ENCODE data around the gene OTUD7B. TPM values are rescaled to one million over a fixed set of nuclear protein-coding genes. Genes with fewer than 3 reads are reported as not detected.

OTUD7B gene
- total and polyA plus RNA-seq, 2 of the 8 experiments (the other 6 are each of a cell fraction or from before 2014, with no cell fraction given) = 4.2 to 21.5 TPM

- H2BK15ac ChIP-seq (ENCODE audit: low read length) = no peak overlapping the region
- H3K4me3 ChIP-seq (ENCODE audit: extremely low read depth in 1 of 4, insufficient read depth in 2 of 4, low read depth in 3 of 4, low read length in 4 of 4) = no peak overlapping the region
- no peak overlapping the region for H2AK5ac ChIP-seq (ENCODE audit: low read depth, low read length)
- H3K14ac ChIP-seq (ENCODE audit: insufficient read length) = no peak overlapping the region
- no peak overlapping the region for H2AFZ ChIP-seq (ENCODE audit: low read length)
- no peak overlapping the region for H3K23ac ChIP-seq (ENCODE audit: insufficient read length)
- no peak overlapping the region for H4K91ac ChIP-seq (replicated peaks; ENCODE audit: insufficient read length, low read length)
- peaks cover 0 to 52% of the 10 kb centered on the region in 2 experiments; a peak in 2 of 4 replicates for H3K79me2 ChIP-seq (ENCODE audit: control insufficient read depth in 1 of 2, insufficient read depth in 2 of 2, low read length in 2 of 2)
- no peak overlapping the region for H3K4me2 ChIP-seq (ENCODE audit: insufficient read depth in 1 of 2, low read depth in 2 of 2, low read length in 2 of 2)
- POLR2A ChIA-PET (ENCODE audit: partially characterized antibody) = interaction anchor here (0.6 to 1.7 kb wide), 4 partner anchors 9 to 1211 kb away, joined by 3 to 5 read pairs (median 3); partner anchors contain the start of gene OTUD7B
- H3K27ac ChIP-seq (ENCODE audit: low read depth, low read length) = no peak overlapping the region
- FAIRE-seq = no peak
- no peak overlapping the region for H3K9ac ChIP-seq (replicated peaks in 1 of 4; ENCODE audit: extremely low read depth in 1 of 4, low read depth in 3 of 4, low read length in 3 of 4)
- no peak overlapping the region for H4K8ac ChIP-seq (ENCODE audit: extremely low read depth, insufficient read depth, low read length)
- peaks cover 0 to 7% (median 0%) of the 10 kb centered on the region in 4 experiments; a peak in 3 of 8 replicates for H3K36me3 ChIP-seq (ENCODE audit: control insufficient read depth in 2 of 4, insufficient read depth in 4 of 4, low read length in 3 of 4)
- H3K9me3 ChIP-seq (ENCODE audit: insufficient read depth in 2 of 2, low read depth in 1 of 2, low read length in 1 of 2) = no peaks in the 10 kb centered on the region
- no peak overlapping the region for H2BK120ac ChIP-seq (replicated peaks; ENCODE audit: low read depth, low read length)
- H3K18ac ChIP-seq (ENCODE audit: extremely low read depth, low read length) = no peak overlapping the region
- H3K27me3 ChIP-seq (replicated peaks in 1 of 4; ENCODE audit: control insufficient read depth in 3 of 4, extremely low read depth in 1 of 4, insufficient read depth in 3 of 4, low read length in 3 of 4) = no peaks in the 10 kb centered on the region
- no peak overlapping the region for H4K5ac ChIP-seq (ENCODE audit: insufficient read length, low read depth, low read length)
- peaks cover 0 to 4% (median 2%) of the 10 kb centered on the region in 4 experiments; a peak in 2 of 7 replicates for H3K4me1 ChIP-seq (replicated peaks in 1 of 4; ENCODE audit: control insufficient read depth in 3 of 4, insufficient read depth in 4 of 4, low read length in 3 of 4)
- no peak overlapping the region for H2BK5ac ChIP-seq (ENCODE audit: low read depth, low read length)
- peaks cover 0 to 5% of the 10 kb centered on the region in 2 experiments for H4K20me1 ChIP-seq (replicated peaks in 1 of 2; ENCODE audit: control insufficient read depth in 1 of 2, insufficient read depth in 2 of 2, low read length in 2 of 2)
- no peak overlapping the region for H3K56ac ChIP-seq (replicated peaks; ENCODE audit: insufficient read length, low read depth, low read length)
- no peak for DNase-seq (ENCODE audit: low read depth in 1 of 2, low spot score in 2 of 2)
- no peak overlapping the region for H2BK20ac ChIP-seq (ENCODE audit: low read length)
- H3K79me1 ChIP-seq (ENCODE audit: low read depth, low read length) = peaks cover 2% of the 10 kb centered on the region; the same call in 1 of the 2 replicates
- 89% methylated on average over 1 of the region's 1 CpG; no CpG with 5 or more reads in 1 of the 2 experiments for WGBS, 2 experiments (ENCODE audit: extremely low coverage in 1 of 2, insufficient coverage in 1 of 2, insufficient read length in 1 of 2, insufficient replicate concordance in 2 of 2, low coverage in 1 of 2, low lambda C conversion rate in 2 of 2, missing lambda C conversion rate in 1 of 2)
- no peak overlapping the region for H3K4ac ChIP-seq (replicated peaks; ENCODE audit: insufficient read length, low read depth, low read length)
- H2BK12ac ChIP-seq (ENCODE audit: low read depth, low read length) = no peak overlapping the region
- no peaks in the 10 kb centered on the region for H3K23me2 ChIP-seq (ENCODE audit: low read depth, low read length)
- CTCF ChIA-PET (ENCODE audit: partially characterized antibody) = interaction anchor here (1.0 kb wide), 1 partner anchor 21 kb away, joined by 3 read pairs; no protein-coding TSS in a partner anchor
- TF ChIP-seq RAD21 (IDR thresholded peaks at IDR 0.05 in 1 of 2, conservative IDR thresholded peaks at IDR 0.05 in 1 of 2; ENCODE audit: low read depth in 2 of 2, low read length in 2 of 2) (no peak), BRCA1 (IDR thresholded peaks at IDR 0.05; ENCODE audit: low read depth, low read length) (no peak), BACH1 (IDR thresholded peaks at IDR 0.05; ENCODE audit: low read length) (no peak), JUN (IDR thresholded peaks at IDR 0.05; ENCODE audit: low read depth, low read length) (no peak), TCF12 (IDR thresholded peaks at IDR 0.05; ENCODE audit: low read depth, low read length) (no peak), RFX5 (IDR thresholded peaks at IDR 0.05; ENCODE audit: borderline replicate concordance, low read depth, low read length) (no peak), MAFK (IDR thresholded peaks at IDR 0.05; ENCODE audit: low read depth, low read length) (no peak), SUZ12 (IDR thresholded peaks at IDR 0.05; ENCODE audit: low read length) (no peak), EP300 (IDR thresholded peaks at IDR 0.05; ENCODE audit: borderline replicate concordance in 1 of 2, low read depth in 2 of 2, low read length in 2 of 2) (no peak), HDAC2 (IDR thresholded peaks at IDR 0.05; ENCODE audit: borderline replicate concordance in 1 of 2, low read depth in 2 of 2, low read length in 2 of 2) (no peak), TBP (IDR thresholded peaks at IDR 0.05; ENCODE audit: low read depth, low read length) (no peak), SP4 (IDR thresholded peaks at IDR 0.05; ENCODE audit: low read length) (no peak)
- TF ChIP-seq, protein P1, sequence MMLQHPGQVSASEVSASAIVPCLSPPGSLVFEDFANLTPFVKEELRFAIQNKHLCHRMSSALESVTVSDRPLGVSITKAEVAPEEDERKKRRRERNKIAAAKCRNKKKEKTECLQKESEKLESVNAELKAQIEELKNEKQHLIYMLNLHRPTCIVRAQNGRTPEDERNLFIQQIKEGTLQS (IDR thresholded peaks at IDR 0.05; ENCODE audit: insufficient read depth, low read depth, low read length) = no peak
Observed at GRCh38 chr1:150001415-150001814, 9.1 kb downstream of the OTUD7B start.

Data from H1 (cell line).